GM12864 (cell line): ENCODE results near the gene COL6A3.
"Not testable (repeated sequence)": the region's sequence is repeated elsewhere in the genome, so short reads cannot be mapped to it uniquely, and the experiment has no call there.

ENCODE experiments used
- DNase-seq: peaks from one replicate; pipeline ENCODE4 v3.0.0-alpha.2; 2011; ENCODE audit warnings: low read depth
- H3K4me3 ChIP-seq: 2 replicates; pipeline ENCODE4 v1.5.1; 2011; ENCODE audit warnings: mild to moderate bottlenecking, low read depth, low read length, control low read depth
- CTCF ChIP-seq: IDR thresholded peaks from 2 replicates; pipeline ENCODE4 v1.5.1; 2011; ENCODE audit warnings: low read depth, mild to moderate bottlenecking, moderate library complexity, low read length, control low read depth, inconsistent platforms; ENCODE audit errors: missing control alignments

Gene COL6A3

GRCh38 chr2:237354892-237355291, 59.1 kb downstream of the COL6A3 start:
- H3K4me3 ChIP-seq = no peak overlapping the region
- TF ChIP-seq CTCF = no peak
- DNase-seq = no peak

- not testable (repeated sequence) for DNase-seq, H3K4me3 ChIP-seq
Observed at GRCh38 chr2:237354172-237354571, 59.8 kb downstream of the COL6A3 start.

- no peak for TF ChIP-seq CTCF
- no peak for DNase-seq
- H3K4me3 ChIP-seq = no peak overlapping the region
Observed at GRCh38 chr2:237353215-237353614, 60.7 kb downstream of the COL6A3 start.

GRCh38 chr2:237352279-237352845, 61.6 kb downstream of the COL6A3 start:
- DNase-seq = no peak
- no peak for TF ChIP-seq CTCF
- H3K4me3 ChIP-seq = no peak overlapping the region

GRCh38 chr2:237351796-237352195, 62.2 kb downstream of the COL6A3 start:
- no peak for DNase-seq
- no peak overlapping the region for H3K4me3 ChIP-seq
- no peak for TF ChIP-seq CTCF

- no peak for TF ChIP-seq CTCF
- H3K4me3 ChIP-seq = no peak overlapping the region
- DNase-seq = no peak
Observed at GRCh38 chr2:237351046-237351445, 62.9 kb downstream of the COL6A3 start.

GRCh38 chr2:237350597-237350996, 63.4 kb downstream of the COL6A3 start:
- no peak for DNase-seq
- TF ChIP-seq CTCF = no peak
- no peak overlapping the region for H3K4me3 ChIP-seq
